G401 (cell line): ENCODE measurements around the gene KIFC3. TPM values are rescaled to one million over a fixed set of nuclear protein-coding genes. Genes with fewer than 3 reads are reported as not detected.
A peak's percentile ranks its signal among the peaks of the same experiment; 100 is the strongest.
"Not testable (repeated sequence)": the region's sequence is repeated elsewhere in the genome, so short reads cannot be mapped to it uniquely, and the experiment has no call there.

ENCODE experiments used
- DNase-seq: peaks from one replicate; pipeline ENCODE4 v3.0.0-alpha.2; 2015; ENCODE audit warnings: low spot score
- in situ Hi-C: cut with HindIII; loops from 2 replicates; pipeline ENCODE4 v1.10.0; 2016; ENCODE audit warnings: low sequenced_read_pairs, mixed read lengths
- total RNA-seq: library from RNA; depleted of rRNA; stranded (reverse); fragments of >200 nt; shearing (Covaris generic); gene quantifications from 2 replicates; pipeline ENCODE4 v1.2.3, GENCODE V29; 2014

The KIFC3 gene
- total RNA-seq, 1 experiment from 2014 or later: 53.5 TPM

GRCh38 chr16:57734925-57735754, 67.2 kb downstream of the KIFC3 start:
- peak; percentile 100 for DNase-seq
- in situ Hi-C loops: no loop called here

GRCh38 chr16:57734308-57734924, 67.9 kb downstream of the KIFC3 start:
- in situ Hi-C loops: no loop called here
- DNase-seq: no peak

GRCh38 chr16:57732714-57733113, 69.6 kb downstream of the KIFC3 start:
- in situ Hi-C loops: no loop called here
- DNase-seq: no peak

GRCh38 chr16:57732037-57732436, 70.3 kb downstream of the KIFC3 start:
- in situ Hi-C loops: no loop called here
- DNase-seq: no peak

GRCh38 chr16:57730771-57731730, 71.2 kb downstream of the KIFC3 start:
- in situ Hi-C loops: no loop called here
- no peak for DNase-seq

GRCh38 chr16:57729852-57730251, 72.4 kb downstream of the KIFC3 start:
- in situ Hi-C loops, DNase-seq: not testable (repeated sequence)

GRCh38 chr16:57729182-57729484, 73.2 kb downstream of the KIFC3 start:
- in situ Hi-C loops: no loop called here

GRCh38 chr16:57728336-57729181, 73.7 kb downstream of the KIFC3 start:
- DNase-seq: no peak
- in situ Hi-C loops: no loop called here

More at GRCh38 chr16:57729182-57729484, 73.2 kb downstream of the KIFC3 start:
- no peak for DNase-seq

GRCh38 chr16:57727610-57728009, 74.7 kb downstream of the KIFC3 start:
- in situ Hi-C loops: no loop called here
- DNase-seq: no peak

GRCh38 chr16:57726433-57726947, 75.8 kb downstream of the KIFC3 start:
- in situ Hi-C loops: no loop called here
- DNase-seq: no peak

GRCh38 chr16:57725976-57726375, 76.3 kb downstream of the KIFC3 start:
- in situ Hi-C loops: no loop called here

GRCh38 chr16:57725554-57725953, 76.7 kb downstream of the KIFC3 start:
- in situ Hi-C loops: no loop called here

More at GRCh38 chr16:57725976-57726375, 76.3 kb downstream of the KIFC3 start:
- no peak for DNase-seq

GRCh38 chr16:57725151-57725550, 77.1 kb downstream of the KIFC3 start:
- in situ Hi-C loops: no loop called here
- DNase-seq: no peak

More at GRCh38 chr16:57725554-57725953, 76.7 kb downstream of the KIFC3 start:
- no peak for DNase-seq

- no peak for DNase-seq
- in situ Hi-C loops: no loop called here
Observed at GRCh38 chr16:57724531-57724930, 77.8 kb downstream of the KIFC3 start.

GRCh38 chr16:57723170-57723569, 79.1 kb downstream of the KIFC3 start:
- DNase-seq: no peak
- in situ Hi-C loops: no loop called here

- DNase-seq: no peak
- in situ Hi-C loops: no loop called here
Observed at GRCh38 chr16:57722651-57723050, 79.6 kb downstream of the KIFC3 start.

- in situ Hi-C loops: no loop called here
- DNase-seq: no peak
Observed at GRCh38 chr16:57722210-57722499, 80.1 kb downstream of the KIFC3 start.

GRCh38 chr16:57721356-57722209, 80.7 kb downstream of the KIFC3 start:
- no peak for DNase-seq
- in situ Hi-C loops: no loop called here
